Left forelimb (tissue), 1 donor: ENCODE results near the gene C4BPB.

ENCODE experiments used
- DNase-seq: peaks from one replicate; pipeline ENCODE4 v3.0.0-alpha.2; 2018; ENCODE audit warnings: low spot score

The C4BPB gene

DNA sequence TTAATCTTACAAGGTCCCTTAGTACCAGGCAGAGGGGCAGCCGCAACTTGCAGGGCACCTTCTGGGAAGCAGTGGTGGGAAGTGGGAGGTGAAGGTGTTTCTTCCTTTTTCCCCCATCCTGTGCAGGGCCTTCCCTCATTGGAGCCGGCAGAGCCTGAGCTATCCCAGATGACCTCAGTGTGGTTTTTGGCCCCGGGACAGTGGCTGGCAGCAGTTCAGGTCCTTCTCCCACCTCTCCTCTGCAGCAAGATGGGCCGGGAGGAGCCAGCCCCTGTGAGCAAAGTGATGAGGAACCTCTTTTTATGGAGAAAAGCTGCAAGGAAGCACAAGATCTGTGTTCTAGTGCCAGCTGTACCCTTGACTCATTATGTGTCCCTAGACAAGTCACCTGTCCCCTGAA is 28.8 kb upstream of the C4BPB start:
- peak; percentile 45 for DNase-seq

DNA sequence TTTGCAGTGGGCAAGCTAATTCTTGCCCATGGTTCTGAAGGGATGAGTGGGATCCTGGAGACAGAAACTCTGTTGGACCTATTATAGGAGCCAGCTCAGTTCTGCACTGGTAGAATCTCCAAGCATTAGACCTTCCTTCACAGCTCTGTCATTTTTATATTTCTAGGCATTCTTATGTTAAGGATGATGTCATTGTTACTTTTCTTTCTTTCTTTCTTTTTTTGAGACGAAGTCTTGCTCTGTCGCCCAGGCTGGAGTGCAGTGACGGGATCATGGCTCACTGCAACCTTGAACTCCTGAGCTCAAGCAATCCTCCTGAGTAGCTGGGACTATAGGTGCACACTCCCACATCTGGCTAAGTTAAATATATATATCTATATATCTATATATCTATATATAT is 28.1 kb upstream of the C4BPB start:
- no peak for DNase-seq

DNA sequence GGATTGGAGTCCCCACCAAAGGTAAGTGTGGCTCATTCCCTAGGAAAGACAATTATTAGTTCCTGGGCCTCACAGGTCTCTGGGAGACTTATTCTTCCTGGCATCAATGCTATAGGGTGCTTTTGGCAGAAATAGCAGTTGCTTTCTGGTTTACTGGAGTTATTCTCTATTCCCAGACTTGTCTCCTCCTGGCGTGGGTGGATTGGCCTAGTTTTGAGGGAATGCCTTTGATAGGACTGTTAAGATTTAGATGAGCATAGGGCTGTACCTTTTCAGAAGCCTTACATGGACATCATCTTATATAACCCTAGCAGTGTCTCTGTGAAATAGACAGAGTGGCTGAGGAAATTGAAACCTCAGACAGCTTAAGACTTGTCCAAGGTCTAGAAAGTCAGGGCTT is 26.6 kb upstream of the C4BPB start:
- DNase-seq, result peak; percentile 18

DNA sequence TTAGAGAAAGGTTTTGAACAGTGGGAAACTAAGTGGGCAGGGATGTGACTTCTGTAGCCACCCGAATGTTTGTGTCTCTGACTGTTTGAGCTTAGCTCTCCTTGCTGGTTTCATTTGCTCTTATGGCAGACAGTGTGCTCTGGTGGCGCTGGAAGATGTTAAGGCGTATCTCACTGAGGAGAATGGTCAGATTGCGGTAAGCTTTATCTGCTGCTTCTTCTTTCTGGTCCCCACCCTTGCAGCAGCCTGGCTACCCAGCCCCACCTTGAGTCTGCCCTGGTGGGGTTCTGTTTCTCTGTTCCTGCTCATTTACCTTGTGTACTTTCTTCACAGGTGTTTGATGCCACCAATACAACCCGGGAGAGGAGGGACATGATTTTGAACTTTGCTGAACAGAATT is 25.6 kb upstream of the C4BPB start:
- DNase-seq, result peak; percentile 23

DNA sequence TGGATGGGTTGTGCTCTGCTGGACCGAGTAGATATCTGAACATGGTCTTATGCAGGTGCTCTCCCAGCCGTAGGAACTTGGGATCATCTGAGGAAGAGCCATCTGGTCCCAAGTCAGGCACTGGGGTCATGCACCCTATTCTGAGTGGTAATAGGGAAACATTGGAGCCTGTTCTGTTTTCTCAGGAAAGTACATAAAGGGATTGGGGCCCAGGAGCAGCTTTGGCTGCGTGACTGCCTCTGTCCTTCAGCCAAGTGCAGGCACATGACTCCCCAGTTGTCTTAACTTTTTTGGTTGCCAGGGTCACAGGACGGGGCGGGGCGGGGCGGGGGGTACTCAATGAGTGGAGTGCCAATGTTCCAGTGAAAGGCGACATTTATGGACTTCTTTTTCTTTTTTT is 24.1 kb upstream of the C4BPB start:
- DNase-seq, result no peak

DNA sequence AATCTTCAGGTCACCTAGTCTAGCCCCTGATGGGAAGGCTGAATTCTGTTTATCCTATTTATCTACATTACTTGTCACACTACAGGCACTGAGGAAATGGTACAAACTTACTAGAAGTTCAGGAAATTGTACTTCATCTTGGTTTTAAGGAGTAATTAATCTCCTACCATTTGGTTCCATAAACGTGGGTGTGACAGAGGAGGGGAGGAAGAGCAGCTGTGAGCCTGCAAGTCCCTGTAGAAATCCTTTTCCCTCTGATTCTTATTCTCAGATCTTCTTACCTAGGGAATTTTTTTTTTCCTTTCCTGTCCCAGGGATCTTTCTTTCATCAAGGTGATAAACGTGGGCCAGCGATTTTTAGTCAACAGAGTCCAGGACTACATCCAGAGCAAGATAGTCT is 21.5 kb upstream of the C4BPB start:
- no peak for DNase-seq

DNA sequence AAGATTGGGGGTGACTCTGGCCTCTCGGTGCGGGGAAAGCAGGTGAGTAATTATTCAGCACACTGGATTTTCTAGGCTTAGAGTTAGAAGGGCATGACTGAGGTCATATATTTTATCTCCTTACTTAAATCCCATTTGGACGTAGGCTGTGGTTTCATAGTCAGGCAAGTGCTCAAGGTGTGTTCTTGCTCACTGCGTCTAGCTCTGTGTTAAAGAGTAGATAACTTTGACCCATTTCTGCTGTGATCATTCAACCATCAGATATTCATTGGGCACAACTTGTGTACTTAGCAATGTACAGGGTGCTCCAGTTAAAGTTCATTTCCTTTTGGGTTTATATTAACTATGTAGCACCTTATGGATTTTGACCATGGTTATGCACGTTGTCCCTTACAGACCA is 21.0 kb upstream of the C4BPB start:
- DNase-seq, result no peak

DNA sequence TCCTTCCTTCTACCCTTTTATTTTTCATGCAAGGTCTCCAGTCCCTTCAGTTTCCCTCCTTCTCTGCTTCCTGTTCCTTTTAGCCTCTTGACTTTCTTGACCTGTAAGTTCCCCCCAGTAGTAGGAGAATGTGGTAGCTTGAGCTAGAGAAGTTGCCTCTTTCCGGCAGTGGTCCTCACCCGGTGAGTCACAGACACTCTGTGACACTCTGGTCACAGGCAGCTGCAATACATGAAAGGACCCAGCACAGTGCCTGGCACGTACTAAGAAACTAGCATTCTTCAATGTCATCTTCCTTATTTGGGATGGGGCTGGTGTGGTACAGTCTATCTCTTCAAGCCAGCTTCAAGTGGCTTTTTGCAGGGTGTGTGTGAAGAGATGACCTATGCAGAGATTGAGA is 19.6 kb upstream of the C4BPB start:
- no peak for DNase-seq

DNA sequence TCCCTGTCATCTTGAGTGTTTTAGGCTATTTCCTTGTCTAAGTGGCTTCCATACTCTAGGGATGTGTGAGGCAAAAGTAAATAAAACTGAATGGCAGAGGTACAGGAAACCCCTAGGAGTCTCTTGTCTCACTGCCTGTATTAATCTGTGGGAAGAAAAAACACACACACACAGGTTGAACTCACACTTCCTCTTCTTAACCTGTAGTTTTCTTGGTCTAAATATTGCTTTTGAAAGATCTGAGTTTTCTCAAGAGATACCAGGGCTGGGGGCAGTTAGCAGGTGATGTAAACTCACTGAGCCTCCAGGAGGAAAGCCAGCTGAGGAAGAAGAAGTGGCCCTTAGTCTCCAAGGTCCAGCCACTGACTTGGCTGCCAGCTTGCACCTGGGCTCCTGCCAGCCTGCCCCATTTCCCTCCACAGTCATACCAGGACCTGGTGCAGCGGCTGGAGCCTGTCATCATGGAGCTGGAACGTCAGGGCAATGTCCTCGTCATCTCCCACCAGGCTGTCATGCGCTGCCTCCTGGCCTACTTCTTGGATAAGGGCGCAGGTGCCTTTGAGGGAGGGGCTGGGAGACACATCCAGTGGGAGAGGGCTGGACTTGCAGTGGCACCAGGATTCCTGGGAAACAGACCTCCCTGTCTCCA is 18.7 kb upstream of the C4BPB start:
- no peak for DNase-seq

DNA sequence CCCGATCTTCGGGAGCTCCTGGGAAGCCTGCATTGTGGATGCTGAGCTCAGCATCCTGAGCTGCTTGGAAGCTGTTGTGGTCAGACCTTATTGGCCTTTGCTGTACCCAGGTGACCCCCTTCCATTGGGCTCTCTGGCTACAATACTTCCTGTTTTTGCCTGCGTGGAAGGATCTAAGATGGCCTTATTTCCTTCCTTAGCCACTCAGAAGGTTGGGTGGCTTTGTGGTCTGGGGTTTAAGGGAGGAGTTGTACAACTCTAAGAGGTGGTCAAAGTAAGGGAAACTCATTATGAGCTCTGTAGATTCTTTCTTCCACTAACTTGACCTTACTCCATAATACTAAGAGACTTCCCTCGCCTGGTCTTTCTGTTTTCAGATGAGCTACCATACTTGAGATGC is 17.8 kb upstream of the C4BPB start:
- no peak for DNase-seq

DNA sequence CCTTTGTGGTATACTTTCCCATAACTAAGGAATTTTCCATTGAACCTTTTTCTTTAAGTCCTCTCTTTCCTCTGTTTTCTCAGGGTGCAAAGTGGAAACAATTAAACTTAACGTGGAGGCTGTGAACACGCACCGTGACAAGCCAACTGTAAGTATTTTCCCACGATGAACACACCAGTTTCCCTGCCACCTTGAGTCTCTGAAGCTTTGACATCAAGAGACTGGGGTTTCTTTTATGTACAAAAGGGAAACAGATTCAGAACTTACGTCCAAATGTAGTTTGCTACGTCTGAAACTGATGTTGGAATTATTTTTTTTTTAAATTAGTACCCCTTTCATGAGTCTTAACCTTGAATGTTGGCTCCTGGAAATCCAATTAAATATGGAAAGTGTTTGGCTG is 17.2 kb upstream of the C4BPB start:
- no peak for DNase-seq

DNA sequence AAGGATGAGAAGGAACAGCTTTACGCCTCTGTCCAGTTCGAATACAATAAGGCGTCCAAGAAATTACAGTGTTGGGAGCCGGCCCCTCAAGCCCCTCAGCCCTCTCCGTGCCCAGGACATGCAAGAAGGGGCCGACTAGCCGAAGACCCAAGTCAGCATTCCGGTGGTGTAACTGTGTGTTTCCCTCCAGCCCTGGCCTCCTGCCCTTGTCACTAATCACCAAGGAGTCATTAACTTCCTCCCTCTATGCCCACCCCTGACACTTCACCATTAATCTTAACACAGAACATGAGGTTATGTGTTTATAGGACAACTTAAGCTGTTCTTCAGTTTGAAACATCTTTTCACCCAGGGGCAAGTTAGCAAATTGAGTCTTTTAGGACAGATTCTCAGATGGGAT is 16.4 kb upstream of the C4BPB start:
- DNase-seq, result no peak

DNA sequence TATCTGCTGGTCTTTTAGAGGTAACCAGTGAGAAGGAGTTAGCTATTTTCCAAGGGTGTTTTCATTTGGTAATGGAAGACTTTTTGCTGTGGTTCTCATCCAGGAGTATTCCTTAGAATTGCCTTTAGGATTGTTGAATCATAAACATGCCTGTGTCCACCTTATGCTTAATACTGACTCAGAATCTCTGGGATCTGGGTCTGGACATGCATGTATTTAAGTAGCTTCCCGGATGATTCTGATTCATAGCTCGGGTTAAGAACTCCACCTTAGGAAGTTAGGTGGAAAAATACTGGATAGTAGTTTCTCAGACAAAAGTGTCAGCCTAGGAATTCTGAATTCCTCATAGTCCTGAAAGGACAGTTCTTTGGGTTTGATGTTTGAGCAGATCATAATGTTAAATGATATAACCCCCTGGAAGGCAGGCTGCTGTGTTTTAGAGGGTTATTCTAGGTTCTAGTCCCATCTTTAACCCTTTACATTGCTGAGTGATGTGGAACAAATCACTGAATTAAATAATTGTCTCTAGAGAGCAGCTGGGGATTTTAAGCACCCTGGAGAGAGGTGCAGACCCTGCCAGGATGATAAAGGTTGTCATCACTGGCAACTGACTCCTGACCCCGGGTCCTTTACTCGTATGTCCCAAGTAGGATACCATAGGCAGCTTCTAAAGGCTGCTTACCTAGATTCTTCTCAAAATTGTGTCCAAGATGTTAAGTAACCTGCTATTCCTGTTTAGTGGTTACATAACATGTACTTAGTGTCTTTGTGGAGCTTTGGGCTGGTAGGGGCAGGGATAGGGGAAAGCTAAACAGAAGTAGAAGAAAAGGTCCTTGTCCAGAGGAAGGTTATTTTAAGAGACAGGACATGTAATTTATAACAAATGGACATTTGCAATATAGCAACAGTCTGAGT is 14.5 kb upstream of the C4BPB start:
- no peak for DNase-seq

DNA sequence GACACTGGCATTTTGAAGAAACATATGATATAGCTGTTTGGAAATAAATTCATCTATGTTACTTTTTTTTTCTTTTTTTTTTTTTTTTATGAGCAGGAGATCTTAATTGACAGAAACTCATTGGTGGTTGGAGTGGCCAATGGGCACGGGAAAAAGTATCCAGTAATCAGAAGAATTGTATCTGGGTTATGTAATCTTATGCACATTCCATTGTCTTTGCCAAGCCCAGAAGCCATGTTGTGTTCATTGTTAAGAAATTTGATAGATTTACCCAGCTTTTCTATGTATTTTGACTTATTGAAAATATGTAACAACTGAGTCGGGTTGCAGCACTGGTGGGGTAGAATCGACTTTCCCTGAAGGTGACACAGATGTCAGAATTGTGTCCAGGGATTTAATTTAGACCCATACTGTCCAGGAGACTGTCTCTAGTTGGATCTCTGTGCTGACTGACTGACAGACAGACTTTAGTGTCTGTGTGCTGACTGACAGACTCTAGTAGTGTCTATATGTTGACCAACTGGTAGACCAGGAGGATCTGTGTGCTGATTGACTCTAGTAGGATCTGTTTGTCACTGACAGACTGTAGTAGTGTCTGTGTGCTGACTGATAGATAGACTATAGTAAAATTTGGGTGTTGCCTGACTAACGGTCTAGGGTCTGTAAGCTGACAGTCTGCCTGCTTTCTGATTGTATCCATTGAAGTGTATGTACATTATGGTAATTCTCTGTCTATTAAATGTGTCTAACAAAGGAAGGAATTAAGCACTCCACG is 12.3 kb upstream of the C4BPB start:
- DNase-seq, result no peak

DNA sequence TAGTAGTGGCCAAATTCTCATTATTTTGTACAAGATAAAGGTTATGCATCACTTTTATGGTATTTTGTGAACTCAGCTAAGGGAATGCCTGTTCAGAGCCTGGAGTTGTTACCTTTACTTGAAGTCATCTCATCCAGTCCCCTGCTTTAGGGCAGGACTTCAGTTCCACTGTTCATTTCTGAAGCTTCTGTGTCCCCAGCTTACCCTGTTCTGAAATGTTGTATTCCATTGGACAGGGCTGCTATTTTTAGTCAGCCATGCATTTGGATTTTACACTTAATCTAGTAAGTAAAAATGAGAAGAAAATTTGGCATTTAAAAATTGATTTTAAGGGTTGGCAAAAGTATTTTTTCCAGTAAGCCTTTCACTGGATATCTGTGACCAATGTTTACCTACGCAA is 11.6 kb upstream of the C4BPB start:
- no peak for DNase-seq

DNA sequence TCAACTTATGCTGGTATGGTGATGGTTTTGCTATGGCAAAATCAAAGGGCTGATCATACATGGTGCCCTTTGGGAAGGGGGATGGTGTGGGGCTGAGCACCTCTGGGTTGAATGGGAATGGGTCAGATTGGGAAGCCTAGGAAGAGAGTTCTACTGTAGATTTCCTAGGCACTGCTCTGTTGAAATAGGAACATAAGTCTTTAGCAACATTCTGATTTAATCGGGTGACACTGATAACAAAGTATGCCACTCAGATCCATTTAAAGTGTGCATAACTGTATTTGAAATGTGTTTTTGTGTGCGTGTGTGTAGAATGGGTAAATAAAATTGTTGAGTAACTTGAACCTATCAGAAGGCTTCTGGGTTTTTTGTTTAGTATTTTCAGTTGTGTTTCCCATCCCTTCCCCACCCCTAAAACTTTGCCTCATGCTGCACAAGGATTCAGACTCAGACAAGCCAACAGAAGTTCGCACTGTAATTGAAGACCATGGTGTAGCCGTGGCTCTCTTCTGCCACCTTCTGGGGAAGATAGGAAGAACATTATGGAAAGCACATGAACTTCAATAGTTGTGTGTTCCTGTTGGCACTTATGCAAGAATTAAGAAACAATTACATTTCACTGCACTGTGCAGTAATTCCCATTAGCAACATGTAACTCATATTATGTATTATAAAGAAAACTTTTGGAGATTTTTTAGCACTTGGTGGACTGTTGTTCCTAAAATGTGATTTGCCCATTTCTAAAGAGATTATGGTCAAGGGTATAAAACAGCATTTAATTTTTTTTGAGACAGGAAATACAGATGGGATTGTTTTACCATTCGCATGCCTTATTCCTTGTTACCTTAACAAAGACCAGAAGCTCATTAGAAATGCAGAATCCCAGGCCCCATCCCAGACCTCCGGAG is 10.9 kb upstream of the C4BPB start:
- DNase-seq, result no peak

DNA sequence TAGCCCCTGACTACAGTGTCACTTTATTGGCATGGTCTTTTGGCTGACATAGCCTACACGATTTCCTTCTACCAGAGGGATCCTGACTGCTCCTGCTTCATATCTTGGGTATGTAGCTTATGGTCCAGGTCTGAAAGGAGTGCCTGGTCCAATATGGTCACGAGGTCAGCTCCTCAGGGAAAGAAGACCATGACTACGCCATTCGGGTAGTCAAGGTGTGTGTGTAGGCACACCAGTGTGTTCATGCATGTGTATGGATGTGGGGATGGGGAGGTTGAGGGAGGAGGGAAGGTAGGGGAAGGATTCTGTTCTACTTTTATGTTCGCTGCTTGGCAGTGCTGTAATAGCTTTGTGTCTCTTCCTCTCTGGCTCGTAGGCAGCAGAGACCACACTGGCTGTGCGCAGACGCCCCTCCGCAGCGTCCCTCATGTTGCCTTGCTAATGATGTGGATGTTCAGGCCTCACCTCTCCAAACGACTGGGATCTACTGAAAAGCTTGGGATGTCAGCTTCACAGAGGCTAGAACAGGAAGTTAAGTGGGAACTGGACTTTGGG is 10.0 kb upstream of the C4BPB start:
- no peak for DNase-seq

DNA sequence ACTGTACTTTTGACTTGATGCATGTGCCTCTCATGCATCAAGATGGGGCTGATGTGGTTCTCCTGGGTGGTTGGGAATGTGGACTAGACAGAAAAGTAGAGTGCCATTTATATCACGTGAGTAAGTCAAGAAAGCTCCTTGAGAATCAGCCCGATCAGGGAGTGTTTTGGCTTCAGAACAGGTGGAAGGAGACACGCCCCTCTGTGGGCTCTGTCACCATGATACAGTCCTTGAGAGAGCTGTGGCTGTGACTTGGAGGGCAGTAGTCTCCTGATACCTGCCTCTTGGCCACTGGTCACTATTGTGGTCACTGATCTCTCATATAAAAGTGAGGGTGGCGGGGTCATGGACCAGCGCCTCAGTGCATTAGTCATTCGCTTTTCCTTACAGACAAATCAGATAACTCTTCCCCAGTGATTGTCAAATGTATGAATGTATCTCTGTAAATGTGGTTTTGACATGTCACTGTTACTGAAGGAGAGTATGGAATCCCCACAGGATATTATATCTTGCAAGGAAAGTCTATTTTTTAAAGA is 8.9 kb upstream of the C4BPB start:
- DNase-seq, result no peak

DNA sequence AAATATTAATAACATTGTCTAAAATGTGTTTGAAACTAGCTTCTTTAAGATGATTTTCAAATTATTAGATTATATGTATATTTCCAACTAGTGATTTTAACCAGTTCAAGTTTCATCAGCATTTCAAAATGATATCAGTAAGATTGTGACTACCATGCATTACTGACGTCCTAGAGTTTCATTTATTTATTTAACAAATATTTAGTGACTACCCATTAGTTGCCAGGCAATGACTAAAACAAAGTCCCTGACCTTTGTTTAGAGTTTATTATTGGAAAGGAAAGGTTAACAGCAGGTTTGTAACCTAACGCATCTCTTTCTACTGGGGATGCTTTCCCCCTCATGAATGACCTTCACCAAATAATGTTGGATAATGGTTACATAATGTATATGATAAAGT is 7.6 kb upstream of the C4BPB start:
- no peak for DNase-seq

DNA sequence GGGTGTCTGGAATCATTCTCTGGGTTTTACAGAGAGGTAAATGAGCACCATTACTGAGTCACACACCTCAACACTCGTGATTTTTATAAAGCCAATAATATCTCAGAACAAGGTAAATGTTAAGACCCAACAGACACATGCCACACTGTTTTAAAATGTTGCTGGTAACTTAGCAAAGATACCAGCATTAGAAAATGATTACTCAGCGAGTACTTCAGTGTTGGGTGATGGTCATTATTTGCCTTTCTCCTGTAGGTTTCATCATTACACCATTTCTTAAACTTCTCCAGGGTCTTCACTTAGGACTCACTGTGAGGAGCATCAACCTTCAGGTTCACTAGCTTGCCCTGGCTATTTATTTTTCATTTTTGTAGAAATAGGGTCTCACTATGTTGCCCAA is 6.9 kb upstream of the C4BPB start:
- no peak for DNase-seq

DNA sequence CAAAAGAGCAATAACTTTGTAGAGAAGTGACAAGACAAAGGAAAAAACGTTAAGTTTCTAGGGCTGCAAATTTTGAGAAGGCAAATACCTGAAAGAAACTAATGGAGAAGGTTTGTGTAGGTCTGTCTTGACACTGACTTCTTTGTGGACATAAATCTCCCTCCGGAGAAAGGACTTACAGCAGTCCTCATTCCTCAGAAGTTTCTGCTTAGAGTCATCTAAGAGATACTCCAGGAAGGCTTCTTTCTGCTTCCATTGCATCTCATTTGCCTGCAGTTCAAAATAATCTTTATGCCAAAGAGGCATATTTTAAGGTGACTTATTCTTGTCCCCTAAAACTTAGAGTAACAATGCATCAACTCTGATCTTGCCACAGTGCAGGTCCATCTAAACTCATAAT is 4.4 kb upstream of the C4BPB start:
- no peak for DNase-seq
